ENCODE measurements around the gene HINT2. TPM values are rescaled to one million over a fixed set of nuclear protein-coding genes. Genes with fewer than 3 reads are reported as not detected.

The HINT2 gene
- total RNA-seq, 4 donors from 2014 or later = 12.7 to 29.4 (median 18.7) TPM

GRCh38 chr9:35792826-35793225, 22.0 kb downstream of the HINT2 start:
- H3K27ac ChIP-seq = peak overlapping the region in 2 of 4 donors; percentile 87 to 91
- no peaks in the 10 kb centered on the region for H3K36me3 ChIP-seq
- H3K4me1 ChIP-seq = peaks cover 5 to 65% (median 34%) of the 10 kb centered on the region in 3 donors
- no peaks in the 10 kb centered on the region for H3K9me3 ChIP-seq
- no peaks in the 10 kb centered on the region for H3K27me3 ChIP-seq
- no peak for ATAC-seq
- TF ChIP-seq EP300 (IDR thresholded peaks at IDR 0.05) = no peak
- TF ChIP-seq POLR2AphosphoS5 (IDR thresholded peaks at IDR 0.05) = no peak
- no peak for TF ChIP-seq POLR2A (IDR thresholded peaks at IDR 0.05)
- no peak for TF ChIP-seq CTCF (IDR thresholded peaks at IDR 0.05)
- 56 to 60% methylated on average over 1 of the region's 14 CpGs for WGBS, 2 donors (ENCODE audit: low coverage in 1 of 2)
- H3K4me3 ChIP-seq = peak overlapping the region in 1 of 2 donors; percentile 69

GRCh38 chr9:35792024-35792813, 22.6 kb downstream of the HINT2 start:
- H3K4me3 ChIP-seq = peak overlapping the region; percentile 58 to 69
- TF ChIP-seq POLR2A (IDR thresholded peaks at IDR 0.05) (no peak), EP300 (IDR thresholded peaks at IDR 0.05) (no peak), POLR2AphosphoS5 (IDR thresholded peaks at IDR 0.05) (no peak), CTCF (IDR thresholded peaks at IDR 0.05) (no peak)
- no peak for ATAC-seq
- H3K9me3 ChIP-seq = no peaks in the 10 kb centered on the region
- H3K4me1 ChIP-seq = peaks cover 5 to 60% (median 34%) of the 10 kb centered on the region in 3 donors
- H3K27me3 ChIP-seq = no peaks in the 10 kb centered on the region
- H3K27ac ChIP-seq = peak overlapping the region; percentile 64 to 91 (median 89)
- H3K36me3 ChIP-seq = no peaks in the 10 kb centered on the region
- WGBS, 2 donors (ENCODE audit: low coverage in 1 of 2) = 29% methylated on average over 7 of the region's 34 CpGs; no CpG with 5 or more reads in 1 of the 2 donors

GRCh38 chr9:35791297-35791921, 23.4 kb downstream of the HINT2 start, which contains the start of gene NPR2:
NPR2 (plus strand) TSS chr9:35791591; CDS start chr9:35792409, 818 bp downstream.
- ATAC-seq = peak; percentile 81
- no peaks in the 10 kb centered on the region for H3K36me3 ChIP-seq
- H3K27ac ChIP-seq = peak within 1 kb of the TSS; percentile 81 to 91 (median 89)
- peak in 2 of 4 experiments; percentile 26 to 32 for TF ChIP-seq CTCF (IDR thresholded peaks at IDR 0.05)
- peak; percentile 32 to 43 for TF ChIP-seq POLR2A (IDR thresholded peaks at IDR 0.05)
- no peak for TF ChIP-seq POLR2AphosphoS5 (IDR thresholded peaks at IDR 0.05)
- TF ChIP-seq EP300 (IDR thresholded peaks at IDR 0.05) = no peak
- no peaks in the 10 kb centered on the region for H3K27me3 ChIP-seq
- WGBS, 2 donors (ENCODE audit: low coverage in 1 of 2) = 0 to 9% methylated on average over 1 to 9 of the region's 64 CpGs
- H3K4me1 ChIP-seq = peaks cover 5 to 54% (median 34%) of the 10 kb centered on the region in 3 donors
- peak within 1 kb of the TSS; percentile 58 to 69 for H3K4me3 ChIP-seq
- no peaks in the 10 kb centered on the region for H3K9me3 ChIP-seq

- peak; percentile 80 for ATAC-seq
- H3K9me3 ChIP-seq = no peaks in the 10 kb centered on the region
- H3K4me1 ChIP-seq = peaks cover 5 to 54% (median 32%) of the 10 kb centered on the region in 3 donors
- 30 to 51% methylated on average over 7 to 22 of the region's 37 CpGs for WGBS, 2 donors (ENCODE audit: low coverage in 1 of 2)
- H3K27ac ChIP-seq = peak overlapping the region; percentile 81 to 91 (median 89)
- H3K27me3 ChIP-seq = no peaks in the 10 kb centered on the region
- TF ChIP-seq CTCF (IDR thresholded peaks at IDR 0.05) = peak; percentile 87 to 92 (median 89)
- no peak for TF ChIP-seq POLR2AphosphoS5 (IDR thresholded peaks at IDR 0.05)
- H3K4me3 ChIP-seq = peak overlapping the region; percentile 58 to 69
- peaks cover 0 to 5% of the 10 kb centered on the region in 2 donors for H3K36me3 ChIP-seq
These were observed 24.2 kb downstream of the HINT2 start for GRCh38 chr9:35790385-35791296.

Measured in gastroesophageal sphincter (tissue), 4 donors.